HepG2 (cell line): Measurements from ENCODE around the gene ADAMTS17. TPM values are rescaled to one million over a fixed set of nuclear protein-coding genes. Genes with fewer than 3 reads are reported as not detected.

ENCODE experiments used
- ATAC-seq: fragments of 200-7000 bp; cut with Tn5 transposase; 3 replicates; pipeline ENCODE4 v1.9.1; 2020; ENCODE audit warnings: mild to moderate bottlenecking, moderate library complexity
- BruUV-seq: library from RNA; stranded (reverse); fragments of 400-500 nt; replicated peaks from 2 replicates; lab custom pipeline; 2021; lab: Mats Ljungman, UMichigan
- CTCF ChIA-PET: fragments of 300-600 bp; formaldehyde crosslinking; extraction: SDS; loops from one replicate; lab custom pipeline; 2021; ENCODE audit warnings: low total read pairs, inconsistent platforms, low intra/inter-chr PET ratio; lab: Yijun Ruan, JAX
- POLR2A ChIA-PET: fragments of 350-600 bp; sonication (Branson Sonifier 250); formaldehyde crosslinking; loops from one replicate; lab custom pipeline; 2020; ENCODE audit warnings: antibody characterized with exemption, inconsistent platforms; lab: Yijun Ruan, JAX
- DNase-seq: peaks from one replicate; pipeline ENCODE4 v3.0.0-alpha.2; 2015; ENCODE audit warnings: low spot score
- FAIRE-seq: peaks from 3 replicates; lab custom pipeline; 2011; peaks lifted over from hg19 to GRCh38; lab: Jason Lieb, UNC
- H2AFZ ChIP-seq: one replicate; pipeline ENCODE4 v1.6.1; 2011; ENCODE audit warnings: low read length, inconsistent platforms
- H3K27ac ChIP-seq: fragments of 300-600 bp; 3 replicates; pipeline ENCODE4 v1.8.0; 2011; ENCODE audit warnings: mixed run types, mild to moderate bottlenecking, mixed read lengths, low read length, inconsistent platforms; ENCODE audit not compliant: insufficient read depth; ENCODE audit errors: extremely low read length
- H3K27me3 ChIP-seq, 2 experiments: fragments of 200-600 bp in 1 of 2; 2 replicates in 1 of 2; 3 replicates in 1 of 2; pipeline versions ENCODE4 v1.6.0 to v1.8.0; 2011; ENCODE audit warnings: low read length in 2 of 2, mild to moderate bottlenecking in 2 of 2, moderate library complexity in 2 of 2, inconsistent platforms in 1 of 2; ENCODE audit not compliant: insufficient read depth in 2 of 2, control insufficient read depth in 1 of 2
- H3K36me3 ChIP-seq, 2 experiments: fragments of 200-600 bp in 1 of 2; replicated peaks in 1 of 2; 2 replicates in 1 of 2; 3 replicates in 1 of 2; pipeline versions ENCODE4 v1.5.1 to v1.8.0; 2011; ENCODE audit warnings: low read length in 2 of 2, inconsistent platforms in 1 of 2; ENCODE audit not compliant: insufficient read depth in 2 of 2, control insufficient read depth in 1 of 2
- H3K4me1 ChIP-seq: 2 replicates; pipeline ENCODE4 v1.5.1; 2012; ENCODE audit warnings: low read length, inconsistent platforms; ENCODE audit not compliant: insufficient read depth
- H3K4me2 ChIP-seq: 2 replicates; pipeline ENCODE4 v1.6.0; 2011; ENCODE audit warnings: low read depth, low read length, inconsistent platforms
- H3K4me3 ChIP-seq, 3 experiments: fragments of 200-600 bp in 1 of 3; sonication (generic), shearing (Covaris generic) in 1 of 3; replicated peaks in 1 of 3; 2 replicates each; pipeline ENCODE4 v1.5.1; 2011 to 2016; ENCODE audit warnings: low read length in 3 of 3, inconsistent platforms in 2 of 3, low read depth in 2 of 3, mild to moderate bottlenecking in 2 of 3, control low read depth in 1 of 3, mixed read lengths in 1 of 3; ENCODE audit not compliant: insufficient read depth in 1 of 3
- H3K79me2 ChIP-seq: one replicate; pipeline ENCODE4 v1.6.1; 2011; ENCODE audit warnings: low read length, inconsistent platforms; ENCODE audit not compliant: insufficient read depth
- H3K9ac ChIP-seq: 2 replicates; pipeline ENCODE4 v1.6.0; 2011; ENCODE audit warnings: mild to moderate bottlenecking, low read depth, low read length, inconsistent platforms; ENCODE audit not compliant: insufficient read depth
- H3K9me3 ChIP-seq: 2 replicates; pipeline ENCODE4 v1.5.1; 2012; ENCODE audit warnings: mild to moderate bottlenecking, low read length
- H4K20me1 ChIP-seq: 2 replicates; pipeline ENCODE4 v1.6.0; 2011; ENCODE audit warnings: inconsistent platforms, mild to moderate bottlenecking, low read length, moderate library complexity; ENCODE audit not compliant: insufficient read depth
- ETV6 ChIP-seq: sonication (generic); formaldehyde crosslinking; conservative IDR thresholded peaks from 2 replicates; pipeline ENCODE4 v1.4.0; 2020; ENCODE audit warnings: missing genetic modification reagents
- NKX3-1 ChIP-seq: sonication (generic); formaldehyde crosslinking; IDR thresholded peaks from 2 replicates; pipeline ENCODE4 v1.5.0; 2020; ENCODE audit warnings: missing genetic modification reagents
- PHF5A ChIP-seq: IDR thresholded peaks from one replicate; pipeline ENCODE4 v1.6.1; 2018; ENCODE audit warnings: low read depth, missing genetic modification reagents; ENCODE audit not compliant: unreplicated experiment
- RBAK ChIP-seq: sonication (generic); formaldehyde crosslinking; IDR thresholded peaks from 2 replicates; pipeline ENCODE4 v1.5.1; 2020; ENCODE audit warnings: mild to moderate bottlenecking, missing genetic modification reagents
- RBFOX2 ChIP-seq: fragments of 200-400 bp; formaldehyde crosslinking; IDR thresholded peaks from 2 replicates; pipeline ENCODE4 v1.6.1; 2017; ENCODE audit warnings: low read depth, mild to moderate bottlenecking, low read length
- U2AF1 ChIP-seq: fragments of 200-400 bp; formaldehyde crosslinking; optimal IDR thresholded peaks from 2 replicates; pipeline ENCODE3; 2017; ENCODE audit warnings: mild to moderate bottlenecking, low read depth, low read length
- ZNF30 ChIP-seq: sonication (generic); formaldehyde crosslinking; IDR thresholded peaks from 2 replicates; pipeline ENCODE4 v1.5.0; 2020; ENCODE audit warnings: mild to moderate bottlenecking, missing genetic modification reagents
- ZNF343 ChIP-seq: sonication (generic); formaldehyde crosslinking; IDR thresholded peaks from 2 replicates; pipeline ENCODE4 v1.4.0; 2020; ENCODE audit warnings: mild to moderate bottlenecking, missing genetic modification reagents
- ZNF646 ChIP-seq: sonication (generic); formaldehyde crosslinking; IDR thresholded peaks from 2 replicates; pipeline ENCODE4 v1.9.0; 2021; ENCODE audit warnings: mild to moderate bottlenecking, missing genetic modification reagents
- WGBS: methylation state at CpG from one replicate; pipeline ENCODE4 v1.1.6; 2017; ENCODE audit warnings: low lambda C conversion rate; 5-methylcytosine and 5-hydroxymethylcytosine counted together
- in situ Hi-C: cut with HindIII; loops from 2 replicates; pipeline ENCODE4 v1.10.0; 2017; ENCODE audit warnings: low pct_unique_long_range_greater_than_20kb; ENCODE audit not compliant: extremely low pct_ligation_motif_present
- intact Hi-C: fragments of 100-400 bp; cut with micrococcal nuclease; formaldehyde crosslinking; loops from one replicate; pipeline ENCODE4 v1.10.0; 2022; ENCODE audit not compliant: unreplicated experiment
- polyA plus RNA-seq, 8 experiments: library from polyadenylated mRNA; depleted of rRNA in 3 of 8; stranded (reverse) in 7 of 8; unstranded in 1 of 8; fragments of >200 nt; fragmentation: Illumina TruSeq in 4 of 8; extraction: Trizol in 4 of 8; gene quantifications; 2 replicates each; pipeline versions ENCODE4 v1.2.1 to v1.2.3, GENCODE V29; 2011 to 2016; ENCODE audit warnings: low read depth in 4 of 8, missing spikeins in 1 of 8, mixed read lengths in 1 of 8; ENCODE audit not compliant: insufficient read depth in 1 of 8
- total RNA-seq, 5 experiments: library from RNA; depleted of rRNA; stranded (reverse); fragments of >200 nt; fragmentation: Illumina TruSeq; extraction: Trizol; gene quantifications; 2 replicates each; pipeline ENCODE4 v1.2.3, GENCODE V29; 2016; ENCODE audit warnings: low read depth in 1 of 5

ADAMTS17 gene
- total and polyA plus RNA-seq, 2 of the 13 experiments (the other 11 are each of a cell fraction or from before 2014, with no cell fraction given) = 0.02 to 0.04 TPM

DNA sequence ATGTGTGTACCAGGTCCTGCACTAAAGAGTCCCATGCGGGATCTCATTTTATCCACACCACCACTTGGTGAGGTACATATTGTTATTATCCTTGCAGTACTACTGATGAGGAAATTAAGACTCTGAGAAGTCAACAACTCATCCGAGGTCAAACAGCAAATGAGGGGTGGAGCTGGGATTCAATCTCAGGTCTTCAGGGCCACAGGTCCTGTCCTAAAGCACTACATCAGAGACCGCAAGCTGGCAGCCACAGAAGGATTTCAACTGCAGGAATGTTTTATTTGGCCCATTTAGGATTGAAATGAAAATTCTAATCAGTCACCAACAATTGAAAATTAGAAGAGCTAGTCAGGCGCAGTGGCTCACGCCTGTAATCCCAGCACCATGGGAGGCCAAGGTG, 131.4 kb downstream of the ADAMTS17 start:
- WGBS = 83% methylated on average over 5 of the region's 5 CpGs

More for the DNA sequence above, 131.4 kb downstream of the ADAMTS17 start:
- H3K27ac ChIP-seq = no peak overlapping the region
- H2AFZ ChIP-seq = no peak overlapping the region
- intact Hi-C loops = no loop called here
- in situ Hi-C loops = no loop called here
- CTCF ChIA-PET = no interaction called here
- no TSS peak for BruUV-seq
- no peak overlapping the region for H3K4me3 ChIP-seq
- no peaks in the 10 kb centered on the region for H3K27me3 ChIP-seq
- peaks cover 35% of the 10 kb centered on the region for H3K4me1 ChIP-seq
- H3K4me2 ChIP-seq = no peak overlapping the region
- no peak for FAIRE-seq
- H3K36me3 ChIP-seq = no peaks in the 10 kb centered on the region
- no peak for DNase-seq
- H3K9ac ChIP-seq = no peak overlapping the region
- no peaks in the 10 kb centered on the region for H3K9me3 ChIP-seq
- no peak for ATAC-seq
- H4K20me1 ChIP-seq = no peaks in the 10 kb centered on the region
- H3K79me2 ChIP-seq = no peaks in the 10 kb centered on the region
- TF ChIP-seq ETV6 (CRISPR knock-in tag) (no peak), ZNF646 (CRISPR knock-in tag) (no peak), PHF5A (CRISPR knock-in tag) (no peak), ZNF343 (CRISPR knock-in tag) (no peak), ZNF30 (no peak), NKX3-1 (CRISPR knock-in tag) (no peak), RBFOX2 (no peak), RBAK (CRISPR knock-in tag) (no peak), U2AF1 (no peak)
- POLR2A ChIA-PET = no interaction called here
